ENCODE results near the gene ACER2.
A peak's percentile ranks its signal among the peaks of the same experiment; 100 is the strongest.
"Not testable (repeated sequence)": the region's sequence is repeated elsewhere in the genome, so short reads cannot be mapped to it uniquely, and the experiment has no call there.

Gene ACER2

GRCh38 chr9:19430201-19430760 is 21.5 kb downstream of the ACER2 start:
- Histone ChIP-seq H3K27me3 (no peaks in the 10 kb centered on the region), H3K4me3 (no peak overlapping the region), H3K9me3 (no peaks in the 10 kb centered on the region), H3K36me3 (peaks cover 7 to 27% (median 11%) of the 10 kb centered on the region in 3 donors), H3K27ac (peak overlapping the region; percentile 77 to 79), H3K4me1 (peaks cover 0 to 29% (median 24%) of the 10 kb centered on the region in 4 donors)
- intact Hi-C loops (cut with DNase I; ENCODE audit: low total_unique reads): no loop called here
- no peak for TF ChIP-seq CTCF (IDR thresholded peaks at IDR 0.05)
- no peak for DNase-seq

- no peaks in the 10 kb centered on the region for H3K27me3 ChIP-seq
- no peak for TF ChIP-seq CTCF (IDR thresholded peaks at IDR 0.05)
- DNase-seq: peak; percentile 84 to 95
- H3K9me3 ChIP-seq: no peaks in the 10 kb centered on the region
- no peak overlapping the region for H3K4me3 ChIP-seq
- intact Hi-C loops (cut with DNase I; ENCODE audit: low total_unique reads): no loop called here
- peaks cover 0 to 19% (median 11%) of the 10 kb centered on the region in 3 donors for H3K36me3 ChIP-seq
- H3K4me1 ChIP-seq: peaks cover 0 to 29% (median 24%) of the 10 kb centered on the region in 4 donors
- peak overlapping the region; percentile 77 to 79 for H3K27ac ChIP-seq
These were observed 22.8 kb downstream of the ACER2 start for GRCh38 chr9:19431361-19432171.

DNA sequence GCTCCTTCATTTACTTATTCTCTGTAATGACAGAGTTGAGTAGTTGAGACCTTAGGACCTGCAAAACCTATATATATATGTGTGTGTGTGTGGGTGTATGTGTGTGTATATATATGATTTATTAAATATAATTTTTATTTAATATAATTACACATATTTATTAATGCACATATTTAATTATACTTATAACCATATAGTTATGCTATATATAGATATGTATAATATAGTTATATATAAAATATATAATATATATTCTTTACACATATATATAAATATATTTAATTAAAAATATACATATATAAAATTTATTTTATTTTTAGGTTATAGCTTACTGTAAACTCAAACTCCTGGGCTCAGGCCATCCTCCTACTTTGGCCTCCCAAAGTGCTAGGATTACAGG is 23.7 kb downstream of the ACER2 start:
- H3K9me3 ChIP-seq: no peaks in the 10 kb centered on the region
- peaks cover 0 to 22% (median 11%) of the 10 kb centered on the region in 3 donors for H3K36me3 ChIP-seq
- H3K27ac ChIP-seq: peak overlapping the region; percentile 77 to 79
- no peaks in the 10 kb centered on the region for H3K27me3 ChIP-seq
- H3K4me1 ChIP-seq: peaks cover 0 to 29% (median 24%) of the 10 kb centered on the region in 4 donors
- H3K4me3 ChIP-seq: no peak overlapping the region
- TF ChIP-seq CTCF (IDR thresholded peaks at IDR 0.05): no peak
- no peak for DNase-seq
- intact Hi-C loops (cut with DNase I; ENCODE audit: low total_unique reads): no loop called here

DNA sequence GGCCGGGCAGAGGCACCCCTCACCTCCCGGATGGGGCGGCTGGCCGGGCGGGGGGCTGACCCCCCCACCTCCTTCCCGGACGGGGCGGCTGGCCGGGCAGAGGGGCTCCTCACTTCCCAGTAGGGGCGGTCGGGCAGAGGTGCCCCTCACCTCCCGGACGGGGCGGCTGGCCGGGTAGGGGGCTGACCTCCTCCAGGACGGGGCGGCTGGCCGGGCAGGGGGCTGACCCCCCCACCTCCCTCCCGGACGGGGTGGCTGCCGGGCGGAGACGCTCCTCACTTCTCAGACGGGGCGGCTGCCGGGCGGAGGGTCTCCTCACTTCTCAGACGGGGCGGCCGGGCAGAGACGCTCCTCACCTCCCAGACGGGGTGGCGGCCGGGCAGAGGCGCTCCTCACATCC is 24.9 kb downstream of the ACER2 start:
- H3K27ac ChIP-seq; DNase-seq; H3K4me3 ChIP-seq; H3K9me3 ChIP-seq; H3K27me3 ChIP-seq; intact Hi-C loops (cut with DNase I; ENCODE audit: low total_unique reads): not testable (repeated sequence)
- H3K4me1 ChIP-seq: peaks cover 0 to 29% (median 24%) of the 10 kb centered on the region in 4 donors
- H3K36me3 ChIP-seq: peaks cover 0 to 34% (median 11%) of the 10 kb centered on the region in 3 donors

GRCh38 chr9:19440376-19440775 is 31.6 kb downstream of the ACER2 start:
- H3K4me3 ChIP-seq: no peak overlapping the region
- intact Hi-C loops (cut with DNase I; ENCODE audit: low total_unique reads): no loop called here
- TF ChIP-seq CTCF (IDR thresholded peaks at IDR 0.05): no peak
- DNase-seq: no peak
- no peak overlapping the region for H3K27ac ChIP-seq
- no peaks in the 10 kb centered on the region for H3K4me1 ChIP-seq
- no peaks in the 10 kb centered on the region for H3K27me3 ChIP-seq
- peaks cover 0 to 76% (median 20%) of the 10 kb centered on the region in 3 donors for H3K36me3 ChIP-seq
- no peaks in the 10 kb centered on the region for H3K9me3 ChIP-seq

Measured in tibial artery (tissue), 4 donors.